GM12892 (cell line): ENCODE data around the gene CFAP61.

Experiments used
- DNase-seq: peaks from one replicate; pipeline ENCODE4 v3.0.0; 2011; ENCODE audit not compliant: insufficient read length
- FAIRE-seq: peaks from 2 replicates; lab custom pipeline; 2011; peaks lifted over from hg19 to GRCh38; lab: Jason Lieb, UNC
- POLR2A ChIP-seq: IDR thresholded peaks from 2 replicates; pipeline ENCODE4 v1.6.1; 2011; ENCODE audit warnings: low read depth, low read length, control low read depth
- POLR2AphosphoS5 ChIP-seq: IDR thresholded peaks from 2 replicates; pipeline ENCODE4 v1.6.1; 2011; ENCODE audit warnings: low read depth, low read length, control low read depth
- TAF1 ChIP-seq: IDR thresholded peaks from 2 replicates; pipeline ENCODE4 v1.6.1; 2011; ENCODE audit warnings: low read depth, mild to moderate bottlenecking, control low read depth, low read length, borderline replicate concordance

Gene CFAP61

DNA sequence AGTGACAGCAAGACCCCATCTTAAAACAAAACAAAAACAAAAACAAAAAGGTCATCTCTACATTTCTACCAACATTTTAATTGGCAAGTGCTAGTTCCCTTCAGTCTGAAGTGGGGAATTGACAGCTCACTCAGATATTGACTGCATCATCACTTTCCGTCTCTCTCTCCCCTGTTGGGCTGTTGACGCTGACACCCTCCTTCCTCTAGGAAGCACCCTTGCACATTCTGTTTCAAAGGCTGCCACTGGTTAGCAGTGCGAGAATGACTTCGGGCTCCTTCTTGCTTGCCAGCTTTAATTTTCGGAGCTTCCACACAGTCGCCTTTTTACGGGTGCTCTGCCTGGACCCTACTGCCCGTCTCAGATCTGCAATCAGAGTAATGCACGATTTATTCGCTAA, 218.9 kb downstream of the CFAP61 start:
- FAIRE-seq: no peak
- no peak for TF ChIP-seq POLR2AphosphoS5
- TF ChIP-seq POLR2A: no peak
- no peak for TF ChIP-seq TAF1
- DNase-seq: no peak

DNA sequence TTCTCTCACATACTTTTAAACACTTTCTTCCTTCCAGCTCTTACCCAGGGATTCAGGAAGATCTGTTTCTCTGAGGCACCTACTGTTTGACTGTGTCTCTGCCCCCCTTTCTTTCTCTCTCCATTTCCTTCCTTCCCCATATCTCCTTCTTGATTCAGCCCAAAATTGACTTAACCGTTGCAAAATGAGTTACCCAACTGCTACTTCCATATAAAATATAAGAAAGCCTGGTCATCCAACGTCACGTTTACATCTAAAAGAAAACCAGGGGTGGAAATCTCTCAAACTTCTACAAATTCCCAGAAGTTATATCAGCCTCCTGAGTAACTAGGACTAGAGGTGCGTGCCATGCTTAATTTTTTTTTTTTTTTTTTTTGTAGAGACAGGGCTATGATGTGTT, 220.4 kb downstream of the CFAP61 start:
- FAIRE-seq (no peak), DNase-seq (no peak)
- no peak for TF ChIP-seq POLR2AphosphoS5
- TF ChIP-seq TAF1: no peak
- TF ChIP-seq POLR2A: no peak

GRCh38 chr20:20273286-20273685, 221.0 kb downstream of the CFAP61 start:
- DNase-seq: no peak
- no peak for FAIRE-seq
- no peak for TF ChIP-seq POLR2AphosphoS5

GRCh38 chr20:20274821-20275220, 222.5 kb downstream of the CFAP61 start:
- no peak for FAIRE-seq
- TF ChIP-seq TAF1 (no peak), POLR2AphosphoS5 (no peak), POLR2A (no peak)
- no peak for DNase-seq

- no peak for TF ChIP-seq POLR2A
- no peak for TF ChIP-seq TAF1
- TF ChIP-seq POLR2AphosphoS5: no peak
- FAIRE-seq: no peak
- no peak for DNase-seq
These were observed 223.3 kb downstream of the CFAP61 start for GRCh38 chr20:20275636-20276035.

DNA sequence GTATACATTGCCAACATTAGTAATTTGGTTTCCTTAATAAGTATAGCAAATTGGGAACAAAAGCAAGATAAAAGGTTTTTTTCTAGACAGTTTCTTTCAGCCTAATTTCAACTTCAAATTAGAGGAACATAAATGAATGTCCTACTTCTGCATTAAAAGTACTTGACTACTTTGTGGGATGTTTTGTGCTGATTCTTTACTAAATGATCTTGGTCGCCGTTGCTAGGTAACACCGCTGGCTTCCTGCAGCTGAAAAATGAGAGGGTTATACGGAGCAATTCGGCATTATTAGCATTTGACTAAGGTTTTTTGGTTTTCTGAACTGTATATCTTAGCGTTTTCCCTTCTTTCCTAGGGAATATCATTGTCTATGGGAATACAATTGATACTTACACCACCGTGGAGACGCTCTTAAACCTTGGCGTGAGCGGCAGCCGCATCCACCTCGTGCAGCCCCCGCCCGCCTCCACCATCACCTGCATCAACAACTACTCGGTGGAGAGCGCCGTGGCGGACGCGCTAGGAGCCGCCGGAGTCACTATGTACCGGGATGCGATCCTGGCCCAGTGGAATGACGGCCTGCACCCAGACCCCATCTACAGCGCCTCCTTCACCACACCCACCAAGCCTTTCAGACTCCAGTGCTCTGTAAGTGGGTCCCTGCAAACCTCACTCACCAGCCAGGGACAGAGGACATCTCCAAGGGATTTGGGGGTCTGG, 224.6 kb downstream of the CFAP61 start:
- FAIRE-seq (no peak), DNase-seq (no peak)
- TF ChIP-seq POLR2AphosphoS5 (no peak), POLR2A (no peak), TAF1 (no peak)

DNA sequence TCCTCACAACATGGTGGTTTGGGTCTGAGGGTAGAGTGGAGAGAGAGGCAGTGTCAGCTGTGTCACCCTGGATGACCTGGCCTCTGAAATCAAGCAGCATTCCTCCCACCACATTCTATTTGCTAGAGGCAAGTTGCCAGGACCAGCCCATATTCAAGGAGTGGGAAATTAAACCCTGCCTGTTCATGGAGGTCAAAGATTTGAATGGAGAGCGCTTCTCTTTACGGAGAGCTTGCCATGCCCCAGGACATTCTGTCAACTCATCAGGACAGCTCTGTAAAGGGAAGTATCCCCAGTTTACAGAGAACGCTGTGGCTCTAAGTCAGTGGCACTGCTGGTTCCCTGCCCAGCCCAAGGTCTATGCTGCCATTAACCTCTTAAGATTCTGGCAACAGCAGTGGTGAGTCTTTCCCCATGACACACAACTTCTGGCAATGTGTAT, 225.6 kb downstream of the CFAP61 start:
- DNase-seq: no peak
- TF ChIP-seq POLR2AphosphoS5 (no peak), POLR2A (no peak), TAF1 (no peak)
- FAIRE-seq: no peak

DNA sequence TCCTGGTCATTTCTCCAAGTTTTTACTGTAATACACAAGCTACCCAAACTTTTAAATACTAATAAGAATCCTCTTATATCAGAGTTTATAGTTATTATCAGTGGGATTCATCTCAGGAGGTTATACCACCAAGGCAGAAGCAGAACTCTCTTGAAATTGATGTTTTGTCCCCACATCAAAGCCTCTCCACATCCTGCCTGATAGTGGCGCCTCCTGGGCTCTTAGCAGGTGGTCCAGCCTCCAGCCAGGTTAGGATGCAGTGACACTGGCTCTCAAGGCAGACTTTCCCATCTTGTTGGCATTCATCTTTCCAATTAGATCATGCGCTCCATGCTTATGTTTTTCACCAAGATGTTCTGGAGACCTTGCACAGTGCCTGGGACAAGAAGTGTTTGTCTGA, 233.7 kb downstream of the CFAP61 start:
- TF ChIP-seq POLR2AphosphoS5 (no peak), TAF1 (no peak), POLR2A (no peak)
- no peak for FAIRE-seq

GRCh38 chr20:20289331-20289730, 237.0 kb downstream of the CFAP61 start:
- no peak for TF ChIP-seq POLR2AphosphoS5
- TF ChIP-seq TAF1: no peak
- TF ChIP-seq POLR2A: no peak
- DNase-seq: no peak
- no peak for FAIRE-seq

More for the DNA sequence above, 233.7 kb downstream of the CFAP61 start:
- DNase-seq: no peak

DNA sequence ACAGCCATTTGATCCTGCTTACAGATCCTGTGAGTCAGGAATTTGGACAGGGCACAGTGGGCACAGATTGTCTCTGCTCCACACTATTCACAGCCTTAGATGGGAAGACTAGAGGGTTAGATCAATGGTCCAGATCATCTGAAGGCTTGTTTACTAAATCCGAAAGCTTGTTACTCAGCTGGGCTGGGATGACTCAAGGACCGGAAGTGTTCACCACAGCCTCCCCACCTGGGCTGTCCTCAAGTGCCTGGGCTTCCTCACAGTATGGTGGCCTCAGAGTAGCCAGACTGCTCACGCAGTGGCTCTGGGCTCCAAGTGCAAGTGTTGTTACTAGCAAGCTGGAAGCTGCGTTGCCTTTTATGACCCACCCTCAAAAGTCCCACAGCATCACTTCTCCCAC, 240.1 kb downstream of the CFAP61 start:
- FAIRE-seq: no peak

GRCh38 chr20:20293141-20293540, 240.8 kb downstream of the CFAP61 start:
- no peak for FAIRE-seq
- TF ChIP-seq POLR2AphosphoS5: no peak
- TF ChIP-seq POLR2A: no peak
- TF ChIP-seq TAF1: no peak
- no peak for DNase-seq

More for the DNA sequence above, 240.1 kb downstream of the CFAP61 start:
- no peak for DNase-seq
- TF ChIP-seq TAF1 (no peak), POLR2AphosphoS5 (no peak), POLR2A (no peak)

GRCh38 chr20:20293691-20294385, 241.5 kb downstream of the CFAP61 start:
- FAIRE-seq (no peak), DNase-seq (no peak)
- TF ChIP-seq TAF1: no peak
- TF ChIP-seq POLR2A: no peak
- TF ChIP-seq POLR2AphosphoS5: no peak
